ENCODE data around the gene CHCHD10. TPM values are rescaled to one million over a fixed set of nuclear protein-coding genes. Genes with fewer than 3 reads are reported as not detected.

The CHCHD10 gene
- total and polyA plus RNA-seq, 2 of the 8 experiments (the other 6 are each of a cell fraction or from before 2014, with no cell fraction given), result 58.3 to 94.5 TPM

- TF ChIP-seq E2F6 (IDR thresholded peaks at IDR 0.05) (no peak), RBBP5 (IDR thresholded peaks at IDR 0.05; ENCODE audit: borderline replicate concordance, low read depth, low read length) (no peak), SAP30 (IDR thresholded peaks at IDR 0.05; ENCODE audit: insufficient read depth, insufficient replicate concordance, low read length) (no peak)
These were observed 14.5 kb upstream of the CHCHD10 start (continued) for GRCh38 chr22:23782252-23782651.
